GM18507 (cell line): ENCODE results near the gene ZFP14.
"Not testable (repeated sequence)": the region's sequence is repeated elsewhere in the genome, so short reads cannot be mapped to it uniquely, and the experiment has no call there.

Experiments used
- DNase-seq: peaks from one replicate; pipeline ENCODE4 v3.0.0; 2011; ENCODE audit warnings: low read depth; ENCODE audit not compliant: insufficient read length; ENCODE audit errors: extremely low spot score
- FAIRE-seq: peaks from 2 replicates; lab custom pipeline; 2011; peaks lifted over from hg19 to GRCh38; lab: Jason Lieb, UNC

ZFP14 gene

DNA sequence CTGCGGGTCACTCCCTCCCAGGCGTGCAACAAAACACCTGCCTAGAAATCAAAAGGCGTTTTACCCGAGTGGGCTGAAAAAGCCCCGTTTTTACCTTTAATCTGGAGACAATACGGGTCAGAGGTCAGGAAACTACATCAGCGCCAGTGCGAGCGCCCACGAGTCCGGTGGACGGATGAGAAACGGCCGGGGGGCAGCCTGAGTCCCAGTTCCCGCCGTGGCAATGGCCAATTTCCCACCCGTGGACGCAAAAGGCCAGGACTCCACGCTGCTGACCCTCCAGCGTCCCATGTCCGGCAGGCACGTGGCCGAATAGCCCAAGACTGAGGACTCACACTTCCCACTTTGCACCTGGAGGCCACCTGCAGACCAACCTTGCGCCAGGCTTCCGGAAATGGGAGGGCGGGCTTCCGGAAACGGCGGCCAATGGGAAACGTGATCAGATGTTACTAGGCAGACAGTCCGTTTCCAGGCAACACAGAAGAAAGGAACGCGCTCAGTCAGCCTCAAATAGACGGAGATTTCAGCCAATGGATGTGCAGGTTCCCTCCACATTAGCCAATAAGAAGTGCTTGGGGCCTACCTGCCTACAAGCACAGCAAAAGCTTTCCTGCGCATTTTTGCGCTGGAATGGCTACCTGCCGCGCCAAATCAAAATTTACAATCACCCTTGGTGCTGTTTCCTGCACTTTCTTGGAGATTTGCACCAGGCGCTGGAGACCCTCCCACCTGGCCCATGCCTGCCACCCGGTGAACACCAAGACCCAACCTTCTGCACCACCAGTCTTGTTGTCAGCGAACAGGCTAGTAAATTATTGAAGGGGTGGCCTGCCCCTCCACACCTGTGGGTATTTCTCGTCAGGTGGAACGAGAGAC is 47.4 kb downstream of the ZFP14 start:
- FAIRE-seq (peak; percentile 52), DNase-seq (peak; percentile 25)

DNA sequence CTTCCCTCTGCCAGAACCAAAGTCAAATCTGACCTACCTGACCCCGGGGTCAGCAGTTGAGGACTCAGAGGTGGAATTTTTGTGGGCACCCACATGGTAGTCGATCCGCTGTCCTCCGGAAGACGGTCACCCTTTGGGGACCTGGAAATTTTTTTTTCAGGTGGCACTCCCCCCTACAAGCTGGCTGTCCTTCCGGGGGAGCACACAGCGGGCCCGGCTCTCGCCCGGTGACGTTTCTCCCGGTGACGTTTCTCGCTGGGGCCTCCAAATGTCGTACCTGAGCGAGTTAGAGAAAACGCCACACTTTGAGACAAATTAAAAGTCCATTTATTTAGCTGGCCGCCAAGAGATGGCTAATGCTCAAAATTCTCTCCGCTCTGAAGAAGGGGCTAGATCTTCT is 48.8 kb downstream of the ZFP14 start:
- DNase-seq: no peak
- no peak for FAIRE-seq

DNA sequence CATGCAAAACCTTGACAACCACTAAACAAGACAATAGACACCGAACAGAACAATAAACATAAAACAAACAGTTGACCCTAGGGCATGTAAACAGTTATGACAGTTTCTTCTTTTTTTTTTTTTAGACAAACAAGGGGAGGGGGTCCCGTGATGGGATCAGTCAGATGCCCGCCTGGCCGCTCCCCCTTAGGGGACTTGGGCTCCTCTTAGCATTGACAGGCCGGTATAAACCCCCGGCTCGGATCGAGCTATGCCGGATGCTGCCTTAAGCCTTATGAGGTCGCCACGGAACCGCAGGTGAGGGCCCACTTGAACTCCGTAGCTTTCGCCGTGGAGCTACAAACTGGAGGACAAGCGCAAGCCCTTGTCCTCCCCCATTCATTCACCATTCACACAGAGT is 49.5 kb downstream of the ZFP14 start:
- FAIRE-seq, DNase-seq: not testable (repeated sequence)

DNA sequence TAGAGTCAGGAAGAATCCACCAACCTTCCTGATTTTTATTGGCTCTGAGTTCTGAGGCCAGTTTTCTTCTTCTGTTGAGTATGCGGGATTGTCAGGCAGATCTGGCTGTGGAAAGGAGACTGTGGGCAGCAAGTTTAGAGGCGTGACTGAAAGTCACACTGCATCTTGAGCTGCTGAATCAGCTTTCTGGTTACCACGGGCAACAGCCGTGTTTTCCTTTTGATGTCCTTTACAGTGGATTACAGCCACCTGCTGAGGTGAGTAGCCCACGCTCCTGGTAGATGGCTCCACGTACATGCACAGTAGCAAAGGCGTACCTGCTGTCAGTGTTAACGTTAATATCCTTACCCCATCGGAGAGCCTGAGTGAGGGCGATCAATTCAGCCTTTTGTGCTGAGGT is 52.4 kb downstream of the ZFP14 start:
- DNase-seq, FAIRE-seq: not testable (repeated sequence)

DNA sequence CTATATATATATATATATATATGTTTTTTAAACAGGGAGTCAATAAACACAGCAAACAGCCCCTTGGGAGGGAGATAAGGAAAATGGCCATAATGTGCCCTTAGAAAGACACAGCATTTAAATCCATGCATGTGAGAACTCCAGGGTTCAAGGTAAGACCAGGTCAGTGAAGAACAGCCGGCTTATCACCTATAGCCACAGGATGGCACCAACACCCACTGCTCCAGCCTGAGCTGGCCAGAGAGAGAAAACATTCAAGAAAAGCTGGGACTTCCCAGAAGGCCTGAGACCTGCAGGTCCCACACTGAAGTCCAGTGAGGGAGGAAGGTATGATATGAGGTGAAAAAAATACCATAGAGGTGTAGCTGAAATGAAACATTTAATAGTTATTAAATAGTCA is 63.8 kb downstream of the ZFP14 start:
- not testable (repeated sequence) for DNase-seq, FAIRE-seq

GRCh38 chr19:36314053-36314452 is 64.9 kb downstream of the ZFP14 start:
- not testable (repeated sequence) for FAIRE-seq

GRCh38 chr19:36311098-36311760 is 67.8 kb downstream of the ZFP14 start:
- not testable (repeated sequence) for FAIRE-seq, DNase-seq

More at GRCh38 chr19:36314053-36314452, 64.9 kb downstream of the ZFP14 start:
- DNase-seq: not testable (repeated sequence)

- FAIRE-seq, DNase-seq: not testable (repeated sequence)
Observed at GRCh38 chr19:36310416-36310990, 68.5 kb downstream of the ZFP14 start.

GRCh38 chr19:36309759-36310158 is 69.2 kb downstream of the ZFP14 start:
- DNase-seq, FAIRE-seq: not testable (repeated sequence)

DNA sequence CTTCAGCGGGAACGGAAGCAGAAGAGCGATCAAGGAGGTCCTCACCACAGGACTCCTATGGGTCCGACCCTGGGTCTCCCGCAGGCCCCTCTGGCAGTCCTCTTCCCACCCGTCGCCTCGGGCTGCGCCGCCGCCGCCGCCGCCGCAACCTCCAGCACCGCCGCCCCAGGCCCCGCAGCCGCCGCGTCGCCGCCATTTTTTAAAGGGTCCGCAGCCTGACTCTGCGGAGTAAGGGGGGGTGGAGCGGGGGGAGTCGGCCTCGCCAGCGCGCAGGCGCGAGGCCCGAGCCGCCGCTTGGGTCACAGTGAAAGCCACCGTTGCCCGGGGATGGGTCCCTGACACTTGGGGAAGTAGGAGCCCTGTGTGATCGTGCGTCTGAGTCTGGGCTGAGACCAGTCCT is 69.7 kb downstream of the ZFP14 start:
- not testable (repeated sequence) for DNase-seq, FAIRE-seq

GRCh38 chr19:36292317-36292716 is 86.7 kb downstream of the ZFP14 start:
- not testable (repeated sequence) for DNase-seq, FAIRE-seq
